ENCODE data around the gene ACBD4. TPM values are rescaled to one million over a fixed set of nuclear protein-coding genes. Genes with fewer than 3 reads are reported as not detected.

The ACBD4 gene
- polyA plus RNA-seq, 12 donors: 3.9 to 11.0 (median 5.8) TPM; not detected in 1

GRCh38 chr17:45150911-45151809 lies 15.7 kb downstream of the ACBD4 start:
- DNase-seq: no peak

GRCh38 chr17:45155029-45155428 lies 19.5 kb downstream of the ACBD4 start:
- DNase-seq: no peak

- DNase-seq: no peak
These were observed 20.0 kb downstream of the ACBD4 start for GRCh38 chr17:45155483-45155882.

GRCh38 chr17:45156242-45156641 lies 20.8 kb downstream of the ACBD4 start:
- no peak for DNase-seq

GRCh38 chr17:45160447-45161287 lies 25.2 kb downstream of the ACBD4 start:
- DNase-seq: peak; percentile 79

GRCh38 chr17:45161288-45162024 lies 26.0 kb downstream of the ACBD4 start, which contains the start of gene HEXIM2:
HEXIM2 (plus strand) TSS chr17:45161875; CDS start chr17:45162794, 919 bp downstream.
- peak; percentile 100 for DNase-seq

- DNase-seq: no peak
These were observed 26.7 kb downstream of the ACBD4 start for GRCh38 chr17:45162025-45162687.

GRCh38 chr17:45164734-45165269 lies 29.3 kb downstream of the ACBD4 start:
- DNase-seq: no peak

- DNase-seq: no peak
These were observed 33.7 kb downstream of the ACBD4 start for GRCh38 chr17:45168991-45169752.

GRCh38 chr17:45170280-45170930 lies 34.9 kb downstream of the ACBD4 start:
- no peak for DNase-seq

GRCh38 chr17:45170931-45171337 lies 35.4 kb downstream of the ACBD4 start:
- peak; percentile 74 for DNase-seq

GRCh38 chr17:45171338-45172231 lies 36.1 kb downstream of the ACBD4 start:
- DNase-seq: peak; percentile 65

- DNase-seq: no peak
These were observed 36.7 kb downstream of the ACBD4 start for GRCh38 chr17:45172232-45172540.

GRCh38 chr17:45172541-45173286 lies 37.2 kb downstream of the ACBD4 start:
- DNase-seq: peak; percentile 68

GRCh38 chr17:45175759-45176115 lies 40.2 kb downstream of the ACBD4 start:
- DNase-seq: no peak

- DNase-seq: no peak
These were observed 42.1 kb downstream of the ACBD4 start for GRCh38 chr17:45177563-45177962.

- DNase-seq: no peak
These were observed 48.7 kb downstream of the ACBD4 start for GRCh38 chr17:45184144-45184543.

GRCh38 chr17:45186801-45187354 lies 51.4 kb downstream of the ACBD4 start:
- DNase-seq: no peak

Data from muscle of arm (tissue), 12 donors.